HepG2 (cell line): ENCODE results near the gene ATAD2B. TPM values are rescaled to one million over a fixed set of nuclear protein-coding genes. Genes with fewer than 3 reads are reported as not detected.

Experiments used
- ATAC-seq: fragments of 200-7000 bp; cut with Tn5 transposase; 3 replicates; pipeline ENCODE4 v1.9.1; 2020; ENCODE audit warnings: mild to moderate bottlenecking, moderate library complexity
- BruUV-seq: library from RNA; stranded (reverse); fragments of 400-500 nt; replicated peaks from 2 replicates; lab custom pipeline; 2021; lab: Mats Ljungman, UMichigan
- CTCF ChIA-PET: fragments of 300-600 bp; formaldehyde crosslinking; extraction: SDS; loops from one replicate; lab custom pipeline; 2021; ENCODE audit warnings: low total read pairs, inconsistent platforms, low intra/inter-chr PET ratio; lab: Yijun Ruan, JAX
- POLR2A ChIA-PET: fragments of 350-600 bp; sonication (Branson Sonifier 250); formaldehyde crosslinking; loops from one replicate; lab custom pipeline; 2020; ENCODE audit warnings: antibody characterized with exemption, inconsistent platforms; lab: Yijun Ruan, JAX
- DNase-seq: peaks from one replicate; pipeline ENCODE4 v3.0.0-alpha.2; 2015; ENCODE audit warnings: low spot score
- FAIRE-seq: peaks from 3 replicates; lab custom pipeline; 2011; peaks lifted over from hg19 to GRCh38; lab: Jason Lieb, UNC
- H2AFZ ChIP-seq: one replicate; pipeline ENCODE4 v1.6.1; 2011; ENCODE audit warnings: low read length, inconsistent platforms
- H3K27ac ChIP-seq: fragments of 300-600 bp; 3 replicates; pipeline ENCODE4 v1.8.0; 2011; ENCODE audit warnings: mixed run types, mild to moderate bottlenecking, mixed read lengths, low read length, inconsistent platforms; ENCODE audit not compliant: insufficient read depth; ENCODE audit errors: extremely low read length
- H3K27me3 ChIP-seq, 2 experiments: fragments of 200-600 bp in 1 of 2; 2 replicates in 1 of 2; 3 replicates in 1 of 2; pipeline versions ENCODE4 v1.6.0 to v1.8.0; 2011; ENCODE audit warnings: low read length in 2 of 2, mild to moderate bottlenecking in 2 of 2, moderate library complexity in 2 of 2, inconsistent platforms in 1 of 2; ENCODE audit not compliant: insufficient read depth in 2 of 2, control insufficient read depth in 1 of 2
- H3K36me3 ChIP-seq, 2 experiments: fragments of 200-600 bp in 1 of 2; replicated peaks in 1 of 2; 2 replicates in 1 of 2; 3 replicates in 1 of 2; pipeline versions ENCODE4 v1.5.1 to v1.8.0; 2011; ENCODE audit warnings: low read length in 2 of 2, inconsistent platforms in 1 of 2; ENCODE audit not compliant: insufficient read depth in 2 of 2, control insufficient read depth in 1 of 2
- H3K4me1 ChIP-seq: 2 replicates; pipeline ENCODE4 v1.5.1; 2012; ENCODE audit warnings: low read length, inconsistent platforms; ENCODE audit not compliant: insufficient read depth
- H3K4me2 ChIP-seq: 2 replicates; pipeline ENCODE4 v1.6.0; 2011; ENCODE audit warnings: low read depth, low read length, inconsistent platforms
- H3K4me3 ChIP-seq, 3 experiments: fragments of 200-600 bp in 1 of 3; sonication (generic), shearing (Covaris generic) in 1 of 3; replicated peaks in 1 of 3; 2 replicates each; pipeline ENCODE4 v1.5.1; 2011 to 2016; ENCODE audit warnings: low read length in 3 of 3, inconsistent platforms in 2 of 3, low read depth in 2 of 3, mild to moderate bottlenecking in 2 of 3, control low read depth in 1 of 3, mixed read lengths in 1 of 3; ENCODE audit not compliant: insufficient read depth in 1 of 3
- H3K79me2 ChIP-seq: one replicate; pipeline ENCODE4 v1.6.1; 2011; ENCODE audit warnings: low read length, inconsistent platforms; ENCODE audit not compliant: insufficient read depth
- H3K9ac ChIP-seq: 2 replicates; pipeline ENCODE4 v1.6.0; 2011; ENCODE audit warnings: mild to moderate bottlenecking, low read depth, low read length, inconsistent platforms; ENCODE audit not compliant: insufficient read depth
- H3K9me3 ChIP-seq: 2 replicates; pipeline ENCODE4 v1.5.1; 2012; ENCODE audit warnings: mild to moderate bottlenecking, low read length
- H4K20me1 ChIP-seq: 2 replicates; pipeline ENCODE4 v1.6.0; 2011; ENCODE audit warnings: inconsistent platforms, mild to moderate bottlenecking, low read length, moderate library complexity; ENCODE audit not compliant: insufficient read depth
- ATM ChIP-seq: fragments of 450-650 bp; IDR thresholded peaks from 2 replicates; pipeline ENCODE4 v1.7.1; 2017; ENCODE audit warnings: mild to moderate bottlenecking, borderline replicate concordance
- EEA1 ChIP-seq: sonication (generic); formaldehyde crosslinking; IDR thresholded peaks from 2 replicates; pipeline ENCODE4 v1.5.1; 2020; ENCODE audit warnings: mild to moderate bottlenecking, missing genetic modification reagents, borderline replicate concordance
- NFATC3 ChIP-seq: sonication (generic); formaldehyde crosslinking; IDR thresholded peaks from 2 replicates; pipeline ENCODE4 v1.5.1; 2020; ENCODE audit warnings: mild to moderate bottlenecking, missing genetic modification reagents
- PLRG1 ChIP-seq: fragments of 450-650 bp; conservative IDR thresholded peaks from 2 replicates; pipeline ENCODE4 v1.6.1; 2016
- RBFOX2 ChIP-seq: fragments of 200-400 bp; formaldehyde crosslinking; IDR thresholded peaks from 2 replicates; pipeline ENCODE4 v1.6.1; 2017; ENCODE audit warnings: low read depth, mild to moderate bottlenecking, low read length
- ZNF616 ChIP-seq: sonication (generic); formaldehyde crosslinking; IDR thresholded peaks from 2 replicates; pipeline ENCODE4 v1.5.0; 2020; ENCODE audit warnings: low read depth, mild to moderate bottlenecking, missing genetic modification reagents
- in situ Hi-C: cut with HindIII; loops from 2 replicates; pipeline ENCODE4 v1.10.0; 2017; ENCODE audit warnings: low pct_unique_long_range_greater_than_20kb; ENCODE audit not compliant: extremely low pct_ligation_motif_present
- intact Hi-C: fragments of 100-400 bp; cut with micrococcal nuclease; formaldehyde crosslinking; loops from one replicate; pipeline ENCODE4 v1.10.0; 2022; ENCODE audit not compliant: unreplicated experiment
- polyA plus RNA-seq, 8 experiments: library from polyadenylated mRNA; depleted of rRNA in 3 of 8; stranded (reverse) in 7 of 8; unstranded in 1 of 8; fragments of >200 nt; fragmentation: Illumina TruSeq in 4 of 8; extraction: Trizol in 4 of 8; gene quantifications; 2 replicates each; pipeline versions ENCODE4 v1.2.1 to v1.2.3, GENCODE V29; 2011 to 2016; ENCODE audit warnings: low read depth in 4 of 8, missing spikeins in 1 of 8, mixed read lengths in 1 of 8; ENCODE audit not compliant: insufficient read depth in 1 of 8
- total RNA-seq, 5 experiments: library from RNA; depleted of rRNA; stranded (reverse); fragments of >200 nt; fragmentation: Illumina TruSeq; extraction: Trizol; gene quantifications; 2 replicates each; pipeline ENCODE4 v1.2.3, GENCODE V29; 2016; ENCODE audit warnings: low read depth in 1 of 5
- TF ChIP-seq, protein P1 (sequence below): sonication (generic); formaldehyde crosslinking; IDR thresholded peaks from 2 replicates; pipeline ENCODE4 v1.8.1; 2023; ENCODE audit warnings: mild to moderate bottlenecking, moderate library complexity, missing genetic modification reagents

ATAD2B gene
- total and polyA plus RNA-seq, 2 of the 13 experiments (the other 11 are each of a cell fraction or from before 2014, with no cell fraction given): 5.3 to 22.2 TPM

DNA sequence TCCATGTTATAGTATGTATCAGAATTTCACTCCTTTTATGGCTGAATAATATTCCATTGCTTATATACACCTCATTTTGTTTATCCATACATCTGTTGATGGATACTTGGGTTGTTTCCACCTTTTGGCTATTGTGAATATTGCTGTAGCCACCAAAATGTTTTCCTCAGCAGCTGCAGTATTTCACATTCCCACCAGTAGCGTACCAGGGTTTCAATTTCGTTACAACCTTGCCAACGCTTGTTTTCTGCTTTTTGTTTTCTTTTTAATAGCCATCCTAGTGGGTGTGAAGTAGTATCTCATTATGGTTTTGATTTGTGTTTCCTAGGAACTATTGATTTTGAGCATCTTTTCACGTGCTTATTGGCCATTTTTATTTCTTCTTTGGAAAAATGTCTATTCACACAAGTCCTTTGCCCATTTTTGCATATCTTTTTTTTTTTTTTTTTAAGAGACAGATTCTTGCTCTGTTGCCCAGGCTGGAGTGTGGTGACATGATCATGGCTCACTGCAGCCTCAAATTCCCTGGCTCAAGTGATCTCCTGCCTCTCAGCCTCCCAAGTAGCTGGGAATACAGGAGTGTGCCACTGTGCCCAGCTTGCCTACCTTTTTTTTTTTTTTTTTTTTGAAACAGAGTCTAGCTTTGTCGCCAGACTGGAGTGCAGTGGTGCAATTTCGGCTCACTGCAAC lies 27.5 kb upstream of the ATAD2B start (continued):
- no peak for TF ChIP-seq RBFOX2
- TF ChIP-seq, protein P1, sequence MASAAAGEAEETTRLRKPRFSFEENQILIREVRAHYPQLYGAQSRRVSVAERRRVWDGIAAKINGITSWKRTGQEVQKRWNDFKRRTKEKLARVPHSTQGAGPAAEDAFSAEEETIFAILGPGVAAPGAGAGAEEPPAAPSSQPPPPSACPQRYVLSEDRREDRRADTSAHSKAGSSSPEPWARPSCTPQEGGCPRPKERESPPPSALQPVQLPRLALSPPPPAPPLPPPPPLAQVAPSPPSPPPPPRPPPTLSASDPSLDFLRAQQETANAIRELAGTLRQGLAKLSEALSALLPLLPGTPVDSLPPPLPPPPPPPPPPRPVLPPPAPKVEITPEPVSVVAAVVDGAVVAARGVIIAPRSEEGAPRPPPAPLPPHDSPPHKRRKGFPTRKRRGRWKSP (CRISPR knock-in tag): no peak
- no peak for TF ChIP-seq PLRG1
- TF ChIP-seq EEA1: no peak
- TF ChIP-seq, all 625 proteins: peak for 0

DNA sequence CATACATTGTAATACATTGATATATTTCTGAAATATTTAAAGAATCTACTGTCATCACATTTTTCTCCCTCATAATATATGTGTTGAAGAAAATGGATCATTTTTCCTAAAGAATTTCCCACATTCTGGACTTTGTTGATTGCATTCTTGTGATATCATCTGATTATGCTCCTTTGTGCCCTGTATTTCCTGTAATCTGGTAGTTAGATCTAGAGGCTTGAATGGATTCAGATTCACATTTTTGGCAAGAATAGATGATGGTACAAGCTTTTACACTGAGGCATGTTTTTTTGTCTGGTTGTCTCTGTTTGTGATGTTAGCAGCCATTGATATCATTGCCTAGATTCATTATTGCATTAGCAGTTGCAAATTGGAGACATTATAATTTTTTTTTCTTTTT lies 26.7 kb upstream of the ATAD2B start:
- ATAC-seq (no peak), DNase-seq (no peak), FAIRE-seq (no peak)
- POLR2A ChIA-PET: no interaction called here
- H3K27ac ChIP-seq: no peak overlapping the region
- H2AFZ ChIP-seq: no peak overlapping the region
- H3K79me2 ChIP-seq: peaks cover 56% of the 10 kb centered on the region
- H3K36me3 ChIP-seq: peaks cover 2 to 5% of the 10 kb centered on the region in 2 experiments; a peak in 3 of 5 replicates
- BruUV-seq: no TSS peak
- intact Hi-C loops (no loop called here), in situ Hi-C loops (no loop called here)
- CTCF ChIA-PET: no interaction called here
- H3K9me3 ChIP-seq: no peaks in the 10 kb centered on the region
- H3K4me2 ChIP-seq: no peak overlapping the region
- no peaks in the 10 kb centered on the region for H3K27me3 ChIP-seq
- no peak overlapping the region for H3K4me3 ChIP-seq
- H4K20me1 ChIP-seq: peaks cover 4% of the 10 kb centered on the region; the same call in 1 of the 2 replicates
- H3K4me1 ChIP-seq: no peaks in the 10 kb centered on the region
- H3K9ac ChIP-seq: no peak overlapping the region
- TF ChIP-seq ZNF616 (no peak), ATM (no peak), NFATC3 (no peak)
